NCI-H524 treated with DMSO at 0.1 percent for 48 hours (cell line): ENCODE results near the gene ASPM.
"Not testable (repeated sequence)": the region's sequence is repeated elsewhere in the genome, so short reads cannot be mapped to it uniquely, and the experiment has no call there.

Experiments used
- DNase-seq: peaks from one replicate; lab custom pipeline; 2025; lab: John Stamatoyannopoulos, UW

The ASPM gene

GRCh38 chr1:197083474-197083873, 63.0 kb downstream of the ASPM start:
- no peak for DNase-seq

- DNase-seq, result no peak
Measured at GRCh38 chr1:197081117-197081753, 65.2 kb downstream of the ASPM start.

GRCh38 chr1:197080323-197080722, 66.1 kb downstream of the ASPM start:
- no peak for DNase-seq

GRCh38 chr1:197076585-197076984, 69.9 kb downstream of the ASPM start:
- DNase-seq, result no peak

GRCh38 chr1:197073978-197074377, 72.5 kb downstream of the ASPM start:
- DNase-seq, result no peak

- DNase-seq, result no peak
Measured at GRCh38 chr1:197067457-197067818, 79.0 kb downstream of the ASPM start.

GRCh38 chr1:197066719-197067456, 79.6 kb downstream of the ASPM start, which contains the start of gene F13B:
Gene F13B, minus strand, starts transcription at chr1:197067260. Its CDS starts 37 bp downstream, at chr1:197067223.
- no peak for DNase-seq

- DNase-seq, result no peak
Measured at GRCh38 chr1:197066277-197066676, 80.2 kb downstream of the ASPM start.

GRCh38 chr1:197065559-197065958, 80.9 kb downstream of the ASPM start:
- DNase-seq, result no peak

- DNase-seq, result no peak
Measured at GRCh38 chr1:197063212-197063611, 83.3 kb downstream of the ASPM start.

GRCh38 chr1:197062692-197063091, 83.8 kb downstream of the ASPM start:
- no peak for DNase-seq

- no peak for DNase-seq
Measured at GRCh38 chr1:197049100-197049499, 97.4 kb downstream of the ASPM start.

GRCh38 chr1:197042676-197043341, 103.7 kb downstream of the ASPM start:
- no peak for DNase-seq

- no peak for DNase-seq
Measured at GRCh38 chr1:197041486-197042353, 104.7 kb downstream of the ASPM start.

GRCh38 chr1:197036861-197037260, 109.6 kb downstream of the ASPM start:
- no peak for DNase-seq

- not testable (repeated sequence) for DNase-seq
Measured at GRCh38 chr1:197034631-197035339, 111.7 kb downstream of the ASPM start.
